ENCODE data around the gene PARD3B.

PARD3B gene

GRCh38 chr2:205030695-205031094, 485.4 kb downstream of the PARD3B start:
- no peak for DNase-seq

DNA sequence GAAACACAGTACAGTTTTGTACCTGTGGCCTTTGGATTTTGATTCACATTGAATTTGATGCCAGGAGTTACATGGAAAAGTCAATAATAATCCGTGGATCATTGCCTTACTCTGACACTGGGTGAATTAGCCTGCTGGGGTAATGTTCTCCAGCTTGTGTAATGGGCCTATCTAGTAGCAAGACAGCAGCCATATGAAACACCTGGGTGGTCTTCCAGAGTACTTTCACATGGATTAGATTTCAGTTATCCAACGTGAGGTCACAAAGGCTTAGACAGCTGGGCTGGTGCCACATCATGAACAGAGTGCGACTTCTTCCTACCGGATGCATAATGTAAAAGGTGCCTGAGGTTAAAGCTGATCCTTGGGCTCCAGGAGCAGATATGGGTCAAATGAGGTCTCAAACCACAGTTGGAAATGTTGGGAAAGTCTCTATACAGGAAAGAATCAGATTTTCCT, 486.8 kb downstream of the PARD3B start:
- DNase-seq, result no peak

DNA sequence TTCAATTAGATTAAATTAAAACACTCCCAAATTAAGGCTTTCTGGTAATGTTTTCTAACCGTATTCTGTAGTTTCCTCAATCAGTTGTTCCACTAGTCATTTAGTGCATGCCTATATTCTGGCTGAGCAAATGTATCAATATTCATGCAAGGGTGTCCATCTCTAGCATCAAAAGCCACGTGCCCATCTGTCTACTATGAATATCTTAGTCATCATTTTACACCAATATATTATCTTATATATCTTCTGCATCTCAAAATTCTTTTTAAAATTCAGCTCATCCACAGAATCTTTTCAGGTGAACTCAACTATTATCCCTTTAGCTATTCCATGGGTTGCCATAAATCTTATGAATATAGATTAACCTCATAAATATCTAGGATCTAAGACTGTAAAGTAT, 488.2 kb downstream of the PARD3B start:
- no peak for DNase-seq

- DNase-seq, result peak; percentile 69
Observed at GRCh38 chr2:205034034-205034433, 488.8 kb downstream of the PARD3B start.

GRCh38 chr2:205040323-205040722, 495.0 kb downstream of the PARD3B start:
- DNase-seq, result no peak

- DNase-seq, result peak; percentile 51
Observed at GRCh38 chr2:205041472-205042130, 496.3 kb downstream of the PARD3B start.

DNA sequence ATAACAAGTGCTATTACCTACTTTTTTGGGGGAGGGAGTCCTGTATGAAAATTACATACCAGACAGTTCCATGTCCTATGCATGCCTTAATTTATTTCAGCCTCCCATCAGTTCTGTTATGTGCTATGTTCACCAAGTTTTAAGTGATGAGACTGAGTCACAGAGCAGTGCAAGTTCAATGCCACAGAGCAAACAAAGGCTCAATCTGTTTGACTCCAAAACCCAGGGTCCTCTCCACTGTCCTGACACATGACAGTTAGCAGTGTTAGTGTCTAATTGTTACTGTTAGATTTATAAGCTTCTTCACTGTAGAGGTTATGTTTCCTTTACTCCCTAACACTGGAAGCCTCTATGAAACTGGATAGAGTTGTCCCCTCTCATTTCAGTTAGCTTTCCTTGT, 498.0 kb downstream of the PARD3B start:
- DNase-seq, result no peak

DNA sequence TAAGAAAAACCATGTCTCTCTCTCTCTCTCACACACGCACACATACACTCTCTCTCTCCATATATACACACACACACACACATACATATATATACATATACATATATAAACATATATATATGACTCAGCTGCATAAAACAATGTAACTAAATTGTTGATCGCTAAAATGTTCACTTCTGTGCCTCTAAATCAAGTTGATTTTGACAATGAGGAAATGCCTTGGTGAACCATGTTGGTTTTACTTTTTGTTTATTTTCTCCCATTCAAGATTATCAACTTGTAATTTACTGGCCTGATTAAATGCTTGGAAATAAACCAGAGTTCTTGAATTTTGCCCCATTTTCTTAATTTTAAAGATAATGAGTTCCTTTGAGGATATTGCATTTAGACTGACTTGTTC, 500.4 kb downstream of the PARD3B start:
- no peak for DNase-seq

DNA sequence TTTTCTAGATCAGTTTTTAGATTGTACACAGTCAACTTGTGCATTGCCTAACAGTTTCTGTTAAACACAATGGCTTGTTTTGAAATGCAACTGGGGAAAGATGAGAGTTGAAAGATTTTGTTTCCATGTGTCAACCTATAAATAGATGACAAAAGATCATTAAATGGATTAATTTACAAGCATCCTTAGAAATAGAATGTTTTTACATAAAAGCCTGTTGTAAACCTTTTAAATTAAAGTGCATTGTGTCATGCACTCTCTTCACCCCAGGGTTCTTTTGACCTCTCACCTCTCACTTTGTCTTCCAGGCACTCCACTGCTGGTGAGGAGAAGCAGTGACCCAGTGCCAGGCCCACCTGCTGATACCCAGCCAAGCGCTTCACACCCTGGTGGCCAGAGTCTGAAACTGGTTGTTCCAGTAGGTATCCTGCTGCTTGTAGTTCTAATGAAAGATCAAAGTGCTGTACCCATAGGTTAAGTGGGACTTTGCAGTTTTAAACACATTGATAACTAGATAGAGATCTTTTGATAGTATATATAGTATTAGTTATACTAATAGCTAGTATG, 502.1 kb downstream of the PARD3B start:
- DNase-seq, result peak; percentile 43

DNA sequence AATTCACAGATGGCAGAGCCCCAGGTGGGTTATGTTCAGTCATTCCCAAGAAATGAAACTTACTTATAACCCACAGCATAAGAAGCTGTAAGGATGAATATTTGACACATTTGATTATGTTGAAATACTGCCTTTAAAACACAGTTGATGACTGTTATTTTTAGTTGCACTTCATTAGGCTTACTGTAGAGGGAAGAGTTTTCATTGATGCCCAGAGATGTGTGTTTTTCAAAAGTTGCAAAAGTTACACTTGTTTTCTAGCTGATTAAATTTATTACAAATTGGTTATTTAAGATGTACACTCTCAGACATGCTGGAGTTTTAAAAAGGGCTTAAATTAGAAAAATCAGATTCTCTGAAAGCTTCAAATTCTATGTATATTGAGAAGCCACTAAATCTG, 506.1 kb downstream of the PARD3B start:
- DNase-seq, result no peak

DNA sequence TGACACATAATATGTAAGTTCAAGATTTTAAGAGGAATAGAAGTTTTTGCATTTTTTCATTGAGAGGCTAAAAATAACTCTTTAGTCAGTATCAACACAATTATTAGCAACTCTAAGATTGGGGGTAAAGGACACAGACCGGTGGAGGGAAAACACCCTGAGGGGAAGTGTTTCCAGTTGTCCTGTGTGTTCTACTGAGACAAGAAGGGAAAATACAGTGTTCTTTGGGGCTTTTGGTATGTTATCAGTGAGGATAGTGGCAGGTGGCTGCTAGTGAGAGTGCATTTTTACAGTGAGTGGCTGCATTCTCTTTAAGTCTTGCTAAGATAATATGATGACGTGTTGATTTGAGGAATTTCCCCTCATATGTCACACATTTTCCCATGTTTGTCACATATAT, 507.5 kb downstream of the PARD3B start:
- no peak for DNase-seq

DNA sequence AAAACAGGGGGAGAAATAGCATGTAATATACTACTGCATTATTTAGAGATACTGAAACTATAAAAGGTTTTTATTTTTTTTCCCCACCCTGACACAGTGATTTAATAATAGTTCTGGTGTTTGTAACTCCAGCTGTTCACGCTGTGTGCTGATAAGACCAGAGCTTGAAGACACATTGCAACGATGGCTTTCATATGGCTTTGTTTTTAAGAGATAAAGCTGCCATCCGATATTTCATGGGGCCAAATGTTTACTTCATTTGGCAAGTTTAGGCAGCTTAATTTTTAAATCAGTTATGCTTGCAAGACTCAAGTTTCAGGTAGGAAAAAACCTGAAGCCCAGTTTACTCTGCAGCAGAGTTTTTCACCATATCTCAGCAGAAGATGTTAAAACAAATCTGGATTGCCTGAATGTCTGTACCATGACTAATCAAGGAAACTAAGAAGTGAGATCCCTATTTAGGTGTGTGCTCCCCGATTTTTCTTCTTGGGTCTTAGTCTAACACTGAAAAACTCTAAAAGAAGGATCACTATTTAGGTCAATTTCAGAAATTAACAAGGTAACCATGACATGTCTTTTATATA, 508.6 kb downstream of the PARD3B start:
- no peak for DNase-seq

GRCh38 chr2:205054789-205055188, 509.5 kb downstream of the PARD3B start:
- DNase-seq, result no peak

DNA sequence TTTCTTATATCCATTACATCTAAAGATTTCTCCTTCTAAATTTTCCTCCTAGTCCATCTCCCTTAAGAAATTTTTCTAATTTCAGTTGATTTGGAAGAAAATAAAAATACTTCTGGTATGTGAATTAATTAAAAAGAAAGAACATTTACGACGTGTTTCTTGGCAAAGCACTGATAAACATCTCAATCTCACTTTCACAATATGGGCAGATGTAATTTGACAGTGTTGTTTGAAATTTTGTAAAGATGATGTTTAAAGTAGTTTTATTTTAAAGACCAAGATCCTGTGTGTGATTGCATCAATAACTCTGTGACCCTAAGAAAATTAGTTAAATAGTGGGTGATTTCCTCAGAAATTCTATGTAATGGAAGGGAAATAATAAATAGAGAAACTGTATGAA, 510.0 kb downstream of the PARD3B start:
- no peak for DNase-seq

- no peak for DNase-seq
Observed at GRCh38 chr2:205056151-205056561, 510.9 kb downstream of the PARD3B start.

GRCh38 chr2:205058409-205058808, 513.1 kb downstream of the PARD3B start:
- no peak for DNase-seq

DNA sequence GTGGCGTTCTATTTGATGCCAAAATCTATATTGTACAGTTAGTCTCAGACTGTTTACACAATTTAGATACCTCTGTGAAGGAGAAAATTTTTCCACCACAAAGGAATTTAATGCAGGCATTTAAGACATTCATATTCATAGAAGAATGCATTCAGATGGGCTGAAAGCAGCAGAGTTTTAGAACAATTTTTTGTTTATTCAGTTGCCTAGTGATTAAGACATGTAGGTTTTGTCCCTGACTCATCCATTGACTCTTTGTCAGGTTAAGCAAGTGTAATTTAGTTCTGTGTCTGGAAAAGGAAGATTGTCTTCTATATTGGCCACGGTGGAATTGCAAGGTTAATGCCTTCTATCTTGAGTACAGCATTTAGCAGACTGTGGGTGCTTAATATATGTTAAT, 515.0 kb downstream of the PARD3B start:
- DNase-seq, result peak; percentile 41

- DNase-seq, result no peak
Observed at GRCh38 chr2:205066081-205066480, 520.8 kb downstream of the PARD3B start.

DNA sequence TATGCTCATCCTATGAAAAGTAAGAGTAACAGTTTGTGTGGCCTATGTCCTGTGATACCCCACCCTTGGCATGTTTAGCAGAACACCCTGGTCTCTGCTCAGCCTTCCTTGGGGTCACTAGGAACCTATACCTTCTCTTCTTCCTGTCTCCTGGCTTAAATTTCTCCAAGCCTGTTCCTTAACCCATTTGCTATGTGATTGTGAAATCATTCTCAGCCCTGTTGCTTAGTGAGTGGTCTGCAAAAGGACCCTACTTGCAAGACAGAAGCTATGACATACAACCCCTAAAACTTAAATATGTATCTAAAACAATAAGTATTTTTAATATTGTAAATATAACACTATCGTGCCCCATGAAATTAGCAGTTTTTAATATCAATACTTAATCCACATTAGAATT, 524.7 kb downstream of the PARD3B start:
- DNase-seq, result no peak

DNA sequence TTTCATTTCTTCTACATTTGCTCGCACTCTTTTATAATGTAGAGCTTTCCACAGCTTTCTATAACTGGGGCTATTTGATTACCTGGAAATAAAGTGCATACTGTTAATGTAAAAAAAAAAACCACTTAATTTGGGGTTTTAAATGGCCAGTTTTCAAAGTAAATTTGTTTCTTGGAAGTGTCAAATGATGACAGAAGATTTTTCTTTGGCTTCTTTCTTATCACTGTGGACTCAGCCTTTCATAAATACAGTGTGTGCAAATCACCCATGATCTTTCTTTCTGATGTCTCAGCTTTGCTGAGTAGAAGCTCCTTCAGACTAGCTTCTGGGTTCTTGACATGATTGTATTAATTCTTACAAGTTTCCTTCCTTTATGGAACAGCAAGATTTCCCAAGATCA, 525.6 kb downstream of the PARD3B start:
- DNase-seq, result no peak

- no peak for DNase-seq
Observed at GRCh38 chr2:205073433-205074020, 528.3 kb downstream of the PARD3B start.

- DNase-seq, result no peak
Observed at GRCh38 chr2:205076405-205076804, 531.1 kb downstream of the PARD3B start.

GRCh38 chr2:205077159-205077558, 531.9 kb downstream of the PARD3B start:
- DNase-seq, result no peak

- no peak for DNase-seq
Observed at GRCh38 chr2:205078762-205079161, 533.5 kb downstream of the PARD3B start.
